Measurements from ENCODE around the gene GTF3C4. TPM values are rescaled to one million over a fixed set of nuclear protein-coding genes. Genes with fewer than 3 reads are reported as not detected.

Gene GTF3C4
- total RNA-seq, 4 donors from 2014 or later, result 5.6 to 8.3 (median 7.4) TPM

DNA sequence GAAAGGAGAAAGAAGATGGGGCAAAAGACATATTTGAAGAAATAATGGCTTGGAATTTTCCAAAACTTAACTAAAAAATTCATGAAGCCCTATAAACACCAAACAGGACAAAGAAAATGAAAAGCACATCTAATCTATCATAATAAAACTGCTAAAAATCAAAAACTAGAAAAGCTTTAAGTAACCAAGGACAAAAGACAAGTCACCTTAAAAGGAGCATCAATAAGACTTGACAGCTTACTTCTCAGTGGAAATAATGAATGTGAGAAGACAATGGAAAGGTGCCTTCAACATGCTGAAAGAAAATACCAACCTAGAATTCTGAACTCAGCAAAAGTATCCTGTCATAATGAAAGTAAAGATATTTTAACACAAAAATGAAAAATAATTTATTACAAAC, 27.0 kb downstream of the GTF3C4 start:
- Histone ChIP-seq H3K27me3 (no peaks in the 10 kb centered on the region), H3K27ac (no peak overlapping the region), H3K9me3 (peaks cover 0 to 6% (median 0%) of the 10 kb centered on the region in 4 donors), H3K36me3 (no peaks in the 10 kb centered on the region), H3K4me3 (no peak overlapping the region), H3K4me1 (no peaks in the 10 kb centered on the region)
- DNase-seq, result no peak
- TF ChIP-seq, protein P1, sequence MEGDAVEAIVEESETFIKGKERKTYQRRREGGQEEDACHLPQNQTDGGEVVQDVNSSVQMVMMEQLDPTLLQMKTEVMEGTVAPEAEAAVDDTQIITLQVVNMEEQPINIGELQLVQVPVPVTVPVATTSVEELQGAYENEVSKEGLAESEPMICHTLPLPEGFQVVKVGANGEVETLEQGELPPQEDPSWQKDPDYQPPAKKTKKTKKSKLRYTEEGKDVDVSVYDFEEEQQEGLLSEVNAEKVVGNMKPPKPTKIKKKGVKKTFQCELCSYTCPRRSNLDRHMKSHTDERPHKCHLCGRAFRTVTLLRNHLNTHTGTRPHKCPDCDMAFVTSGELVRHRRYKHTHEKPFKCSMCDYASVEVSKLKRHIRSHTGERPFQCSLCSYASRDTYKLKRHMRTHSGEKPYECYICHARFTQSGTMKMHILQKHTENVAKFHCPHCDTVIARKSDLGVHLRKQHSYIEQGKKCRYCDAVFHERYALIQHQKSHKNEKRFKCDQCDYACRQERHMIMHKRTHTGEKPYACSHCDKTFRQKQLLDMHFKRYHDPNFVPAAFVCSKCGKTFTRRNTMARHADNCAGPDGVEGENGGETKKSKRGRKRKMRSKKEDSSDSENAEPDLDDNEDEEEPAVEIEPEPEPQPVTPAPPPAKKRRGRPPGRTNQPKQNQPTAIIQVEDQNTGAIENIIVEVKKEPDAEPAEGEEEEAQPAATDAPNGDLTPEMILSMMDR (IDR thresholded peaks at IDR 0.05), result no peak
- TF ChIP-seq POLR2A (IDR thresholded peaks at IDR 0.05), result no peak

DNA sequence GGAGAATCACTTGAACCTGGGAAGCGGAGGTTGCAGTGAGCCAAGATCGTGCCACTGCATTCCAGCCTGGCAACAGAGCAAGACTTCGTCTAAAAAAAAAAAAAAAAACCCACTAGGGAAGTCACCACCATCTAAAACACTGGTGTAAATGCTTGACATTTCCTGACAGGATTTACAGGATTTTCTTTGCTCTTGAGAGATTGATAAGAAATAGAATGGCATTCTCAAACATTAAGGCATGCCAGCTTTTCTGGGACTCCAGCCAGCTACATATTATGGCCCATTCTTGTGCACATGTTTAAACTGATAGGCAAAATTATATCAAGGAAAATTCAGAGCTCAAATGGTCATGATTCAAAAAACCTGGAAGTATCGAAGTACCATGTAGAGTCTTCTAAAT, 28.7 kb downstream of the GTF3C4 start:
- DNase-seq, result no peak
- H3K36me3 ChIP-seq, result no peaks in the 10 kb centered on the region
- no peaks in the 10 kb centered on the region for H3K27me3 ChIP-seq
- TF ChIP-seq POLR2A (IDR thresholded peaks at IDR 0.05), result no peak
- TF ChIP-seq, protein P1 (IDR thresholded peaks at IDR 0.05), result no peak
- no peak overlapping the region for H3K27ac ChIP-seq
- H3K4me1 ChIP-seq, result no peaks in the 10 kb centered on the region
- H3K9me3 ChIP-seq, result peaks cover 0 to 6% (median 0%) of the 10 kb centered on the region in 4 donors
- H3K4me3 ChIP-seq, result no peak overlapping the region

DNA sequence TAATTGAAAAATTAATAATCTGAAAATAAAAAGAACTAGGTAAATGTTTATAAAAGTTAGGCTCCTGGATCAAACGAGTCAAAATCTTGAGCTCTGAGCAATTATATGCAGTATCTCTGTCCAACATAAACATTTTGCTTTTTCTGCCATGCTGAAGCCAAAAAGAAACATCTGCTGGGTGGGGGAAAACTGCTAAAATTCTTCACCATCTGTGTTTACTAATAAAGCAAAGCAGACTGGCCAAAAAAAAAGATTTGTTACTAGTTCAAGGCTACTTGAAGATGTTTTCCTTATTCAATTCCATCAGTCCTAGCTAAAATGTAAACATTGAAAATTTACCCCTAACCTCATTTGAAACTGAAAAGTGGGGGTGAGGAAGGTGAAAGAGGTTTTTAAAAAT, 29.7 kb downstream of the GTF3C4 start:
- Histone ChIP-seq H3K9me3 (peaks cover 0 to 6% (median 0%) of the 10 kb centered on the region in 4 donors), H3K27ac (no peak overlapping the region), H3K36me3 (no peaks in the 10 kb centered on the region), H3K27me3 (no peaks in the 10 kb centered on the region), H3K4me1 (no peaks in the 10 kb centered on the region), H3K4me3 (no peak overlapping the region)
- DNase-seq, result no peak
- TF ChIP-seq, protein P1 (IDR thresholded peaks at IDR 0.05), result no peak
- no peak for TF ChIP-seq POLR2A (IDR thresholded peaks at IDR 0.05)

DNA sequence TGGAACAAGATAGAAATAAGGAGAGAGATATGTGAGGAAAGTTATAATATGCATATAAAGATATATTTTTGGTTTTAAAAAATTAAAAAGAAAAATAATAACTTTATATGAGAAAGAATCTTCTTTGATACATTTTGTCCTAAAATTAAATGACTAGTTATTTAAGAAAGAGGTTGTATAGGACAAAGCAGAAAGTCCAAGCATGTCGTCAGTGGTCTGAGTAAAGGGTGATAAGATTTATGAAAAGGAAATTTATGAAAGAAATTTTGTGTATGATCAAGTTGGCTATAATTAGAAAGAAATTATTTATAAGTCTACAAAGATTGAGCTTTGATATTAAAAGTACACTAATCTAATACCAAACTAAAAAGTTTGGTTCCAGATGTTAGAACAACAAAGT, 32.0 kb downstream of the GTF3C4 start:
- no peaks in the 10 kb centered on the region for H3K27me3 ChIP-seq
- peaks cover 0 to 3% (median 0%) of the 10 kb centered on the region in 4 donors for H3K9me3 ChIP-seq
- H3K36me3 ChIP-seq, result no peaks in the 10 kb centered on the region
- no peak overlapping the region for H3K27ac ChIP-seq
- no peak for DNase-seq
- H3K4me3 ChIP-seq, result no peak overlapping the region
- TF ChIP-seq, protein P1 (IDR thresholded peaks at IDR 0.05), result no peak
- TF ChIP-seq POLR2A (IDR thresholded peaks at IDR 0.05), result no peak
- no peaks in the 10 kb centered on the region for H3K4me1 ChIP-seq

DNA sequence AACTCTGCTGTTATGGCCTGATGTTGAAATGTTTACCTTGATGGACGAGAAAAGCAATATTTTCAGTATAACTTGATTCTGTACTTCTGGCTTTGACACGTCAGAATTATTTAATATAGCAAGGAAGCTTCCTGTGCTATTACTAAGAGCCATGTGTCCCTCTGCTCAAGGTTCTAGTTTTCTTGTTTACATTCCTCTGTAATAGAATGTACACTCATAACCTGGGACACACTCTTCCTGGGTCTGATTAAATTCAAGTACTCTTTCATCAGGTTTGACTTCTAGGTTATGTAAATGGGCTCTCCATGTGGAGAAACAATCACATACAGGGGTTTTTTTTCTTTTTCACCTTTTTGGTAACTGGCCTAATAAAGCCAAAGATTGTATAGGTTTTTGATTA, 33.1 kb downstream of the GTF3C4 start:
- no peak overlapping the region for H3K4me3 ChIP-seq
- DNase-seq, result no peak
- H3K9me3 ChIP-seq, result no peaks in the 10 kb centered on the region
- H3K4me1 ChIP-seq, result no peaks in the 10 kb centered on the region
- no peak overlapping the region for H3K27ac ChIP-seq
- no peak for TF ChIP-seq POLR2A (IDR thresholded peaks at IDR 0.05)
- TF ChIP-seq, protein P1 (IDR thresholded peaks at IDR 0.05), result no peak
- H3K36me3 ChIP-seq, result no peaks in the 10 kb centered on the region
- no peaks in the 10 kb centered on the region for H3K27me3 ChIP-seq

DNA sequence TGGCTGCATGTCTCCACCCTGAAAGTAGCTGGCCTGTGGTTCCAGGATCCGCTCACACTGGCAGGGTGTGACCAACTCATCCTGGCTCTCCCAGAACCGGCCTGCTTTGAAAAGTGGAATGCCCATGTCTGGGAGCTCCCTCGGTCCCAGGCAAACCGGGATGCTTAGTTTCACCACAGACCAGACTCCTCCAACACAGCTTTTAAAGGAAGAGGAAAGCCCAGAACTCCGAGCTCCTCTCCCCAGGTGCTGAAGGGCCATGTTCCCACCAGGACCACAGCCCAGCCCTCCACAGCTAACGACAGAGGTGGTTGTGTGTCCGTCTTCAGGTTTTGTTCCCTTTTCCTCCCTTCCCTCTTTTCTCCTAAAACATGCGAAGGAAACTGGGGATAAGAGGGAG, 38.0 kb downstream of the GTF3C4 start:
- DNase-seq, result no peak
- no peaks in the 10 kb centered on the region for H3K27me3 ChIP-seq
- H3K4me3 ChIP-seq, result no peak overlapping the region
- no peaks in the 10 kb centered on the region for H3K36me3 ChIP-seq
- TF ChIP-seq, protein P1 (IDR thresholded peaks at IDR 0.05), result no peak
- TF ChIP-seq POLR2A (IDR thresholded peaks at IDR 0.05), result no peak
- H3K27ac ChIP-seq, result no peak overlapping the region
- H3K9me3 ChIP-seq, result no peaks in the 10 kb centered on the region
- H3K4me1 ChIP-seq, result no peaks in the 10 kb centered on the region
